ENCODE data around the gene RUNX2.

The RUNX2 gene

DNA sequence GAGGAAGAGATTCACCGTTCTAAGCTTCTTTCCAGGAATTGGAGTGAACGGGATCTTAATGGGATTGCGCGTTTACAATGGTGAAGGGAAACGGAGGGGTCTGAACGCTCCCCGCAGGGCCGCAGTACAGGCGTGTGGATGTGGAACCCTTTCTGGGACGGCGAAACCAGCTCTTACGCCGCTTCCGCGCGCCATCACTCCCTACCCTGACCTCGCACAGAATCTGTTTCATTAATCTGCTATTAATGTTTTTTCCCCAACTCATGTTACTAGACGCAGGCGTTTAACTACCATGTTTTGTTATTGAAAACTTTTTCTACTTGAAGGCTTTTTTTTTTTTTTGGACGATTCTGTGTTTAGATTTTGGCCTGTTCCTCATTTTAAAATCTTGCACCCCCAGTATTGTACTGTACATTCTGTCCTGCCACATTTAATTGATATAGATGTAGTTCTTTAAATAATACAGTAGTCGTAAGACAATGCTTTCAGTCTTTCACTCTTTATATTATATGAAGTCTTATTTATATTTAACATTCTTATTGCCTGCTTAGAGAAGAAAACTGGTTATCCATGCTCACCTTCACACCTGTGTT, 50.3 kb downstream of the RUNX2 start:
- Histone ChIP-seq H3K4me1 (ENCODE audit: control insufficient read depth in 1 of 2, insufficient read depth in 2 of 2, low read length in 2 of 2) (no peaks in the 10 kb centered on the region), H3K18ac (ENCODE audit: low read length) (peak overlapping the region; percentile 87), H3K4me3 (ENCODE audit: low read depth, low read length) (peak overlapping the region; percentile 63), H3K9me3 (ENCODE audit: insufficient read depth, low read depth, low read length) (no peaks in the 10 kb centered on the region), H3K79me1 (ENCODE audit: low read length) (peaks cover 12% of the 10 kb centered on the region), H3K79me2 (ENCODE audit: control insufficient read depth, insufficient read depth, low read length, poor library complexity) (peaks cover 6% of the 10 kb centered on the region), H2BK5ac (ENCODE audit: low read depth, low read length, poor library complexity) (peak overlapping the region; percentile 89), H4K8ac (ENCODE audit: low read depth, low read length) (peak overlapping the region; percentile 96), H2BK120ac (ENCODE audit: insufficient read depth, low read length, poor library complexity) (peak overlapping the region; percentile 94), H2AK5ac (ENCODE audit: low read length) (no peak overlapping the region), H3K23ac (ENCODE audit: low read length) (no peak overlapping the region), H3K27ac (ENCODE audit: low read depth, low read length) (peak overlapping the region; percentile 79), H4K91ac (ENCODE audit: low read depth, low read length) (peak overlapping the region; percentile 88), H4K12ac (ENCODE audit: low read depth, low read length) (peak overlapping the region; percentile 95), H3K4me2 (ENCODE audit: low read length) (peak overlapping the region; percentile 95), H3K4ac (ENCODE audit: low read depth, low read length) (peak overlapping the region; percentile 92), H3K14ac (ENCODE audit: low read length) (peak overlapping the region; percentile 82), H3K9ac (ENCODE audit: low read length) (peak overlapping the region; percentile 82), H3K36me3 (ENCODE audit: control insufficient read depth in 1 of 2, insufficient read depth in 2 of 2, low read length in 2 of 2) (no peaks in the 10 kb centered on the region), H2BK12ac (ENCODE audit: low read length) (no peak overlapping the region), H2AFZ (ENCODE audit: insufficient read depth, low read length, poor library complexity) (peak overlapping the region; percentile 78), H3K27me3 (ENCODE audit: insufficient read depth, low read length) (no peaks in the 10 kb centered on the region)
- DNase-seq, result peak in 1 of 2 donors; percentile 10
- no CpG with 5 or more reads among the region's 21 CpGs for WGBS (ENCODE audit: extremely low coverage, insufficient coverage, insufficient read length)

DNA sequence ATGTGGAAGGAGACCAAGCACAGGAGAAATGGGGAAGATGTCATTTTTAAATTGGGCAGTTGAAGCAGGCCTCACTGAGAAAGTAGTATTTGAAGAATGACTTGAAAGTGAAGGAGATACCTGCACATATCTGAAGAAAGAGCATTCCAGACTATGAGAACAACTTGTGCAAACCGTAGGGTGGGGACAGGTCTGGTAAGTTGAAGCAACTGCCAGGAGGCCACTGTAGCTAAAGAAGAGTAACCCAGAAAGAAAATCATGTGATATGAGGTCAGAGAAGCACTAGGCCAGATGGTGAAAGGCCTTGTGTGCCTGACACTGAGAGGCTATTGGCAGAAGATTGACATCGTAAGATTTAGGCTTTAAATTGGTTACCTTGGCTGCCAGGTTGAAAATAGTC, 54.3 kb downstream of the RUNX2 start:
- Histone ChIP-seq H3K4me2 (ENCODE audit: low read length) (no peak overlapping the region), H3K4ac (ENCODE audit: low read depth, low read length) (no peak overlapping the region), H3K27me3 (ENCODE audit: insufficient read depth, low read length) (no peaks in the 10 kb centered on the region), H3K36me3 (ENCODE audit: control insufficient read depth in 1 of 2, insufficient read depth in 2 of 2, low read length in 2 of 2) (no peaks in the 10 kb centered on the region), H4K12ac (ENCODE audit: low read depth, low read length) (no peak overlapping the region), H2AFZ (ENCODE audit: insufficient read depth, low read length, poor library complexity) (no peak overlapping the region), H2BK120ac (ENCODE audit: insufficient read depth, low read length, poor library complexity) (no peak overlapping the region), H3K23ac (ENCODE audit: low read length) (no peak overlapping the region), H2AK5ac (ENCODE audit: low read length) (no peak overlapping the region), H4K8ac (ENCODE audit: low read depth, low read length) (no peak overlapping the region), H3K18ac (ENCODE audit: low read length) (no peak overlapping the region), H3K79me1 (ENCODE audit: low read length) (peaks cover 7% of the 10 kb centered on the region), H2BK12ac (ENCODE audit: low read length) (no peak overlapping the region), H3K9ac (ENCODE audit: low read length) (no peak overlapping the region), H3K79me2 (ENCODE audit: control insufficient read depth, insufficient read depth, low read length, poor library complexity) (peaks cover 6% of the 10 kb centered on the region), H2BK5ac (ENCODE audit: low read depth, low read length, poor library complexity) (no peak overlapping the region), H3K27ac (ENCODE audit: low read depth, low read length) (no peak overlapping the region), H3K4me1 (ENCODE audit: control insufficient read depth in 1 of 2, insufficient read depth in 2 of 2, low read length in 2 of 2) (peaks cover 0 to 2% of the 10 kb centered on the region in 2 experiments), H3K9me3 (ENCODE audit: insufficient read depth, low read depth, low read length) (no peaks in the 10 kb centered on the region), H3K4me3 (ENCODE audit: low read depth, low read length) (no peak overlapping the region), H4K91ac (ENCODE audit: low read depth, low read length) (no peak overlapping the region), H3K14ac (ENCODE audit: low read length) (no peak overlapping the region)
- DNase-seq, result peak; percentile 76 to 86
- no CpG with 5 or more reads among the region's 2 CpGs for WGBS (ENCODE audit: extremely low coverage, insufficient coverage, insufficient read length)

DNA sequence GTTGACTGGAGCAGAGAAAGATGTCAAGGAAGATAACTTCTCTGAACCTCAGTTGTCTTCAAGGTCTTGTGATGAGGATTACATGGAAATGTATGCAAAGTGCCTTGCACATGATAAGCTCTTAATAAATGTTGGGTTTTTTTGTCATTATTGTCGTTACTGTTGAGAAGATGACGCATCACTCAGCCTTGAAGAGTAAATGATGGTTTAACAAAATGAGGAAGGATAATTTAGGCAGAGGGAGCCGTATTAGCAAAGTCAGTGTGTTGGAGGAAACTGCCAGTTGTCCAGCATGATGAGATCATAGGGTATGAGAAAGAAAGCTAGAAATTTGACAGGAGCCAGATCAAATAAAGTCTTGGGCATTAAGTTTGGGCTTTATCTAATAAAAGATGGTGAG, 58.4 kb downstream of the RUNX2 start:
- no peak overlapping the region for H2AFZ ChIP-seq (ENCODE audit: insufficient read depth, low read length, poor library complexity)
- H3K4me2 ChIP-seq (ENCODE audit: low read length), result no peak overlapping the region
- no peak overlapping the region for H3K27ac ChIP-seq (ENCODE audit: low read depth, low read length)
- no peak for DNase-seq
- H4K91ac ChIP-seq (ENCODE audit: low read depth, low read length), result no peak overlapping the region
- no peaks in the 10 kb centered on the region for H3K79me2 ChIP-seq (ENCODE audit: control insufficient read depth, insufficient read depth, low read length, poor library complexity)
- H3K14ac ChIP-seq (ENCODE audit: low read length), result no peak overlapping the region
- H3K27me3 ChIP-seq (ENCODE audit: insufficient read depth, low read length), result no peaks in the 10 kb centered on the region
- H3K36me3 ChIP-seq (ENCODE audit: control insufficient read depth in 1 of 2, insufficient read depth in 2 of 2, low read length in 2 of 2), result no peaks in the 10 kb centered on the region
- no peak overlapping the region for H2AK5ac ChIP-seq (ENCODE audit: low read length)
- no peak overlapping the region for H3K4me3 ChIP-seq (ENCODE audit: low read depth, low read length)
- no peak overlapping the region for H3K18ac ChIP-seq (ENCODE audit: low read length)
- no peak overlapping the region for H4K8ac ChIP-seq (ENCODE audit: low read depth, low read length)
- no peak overlapping the region for H2BK5ac ChIP-seq (ENCODE audit: low read depth, low read length, poor library complexity)
- no peaks in the 10 kb centered on the region for H3K9me3 ChIP-seq (ENCODE audit: insufficient read depth, low read depth, low read length)
- H3K9ac ChIP-seq (ENCODE audit: low read length), result no peak overlapping the region
- H2BK120ac ChIP-seq (ENCODE audit: insufficient read depth, low read length, poor library complexity), result no peak overlapping the region
- no peak overlapping the region for H3K4ac ChIP-seq (ENCODE audit: low read depth, low read length)
- H3K4me1 ChIP-seq (ENCODE audit: control insufficient read depth in 1 of 2, insufficient read depth in 2 of 2, low read length in 2 of 2), result peaks cover 0 to 2% of the 10 kb centered on the region in 2 experiments
- no peak overlapping the region for H2BK12ac ChIP-seq (ENCODE audit: low read length)
- H3K23ac ChIP-seq (ENCODE audit: low read length), result no peak overlapping the region
- H4K12ac ChIP-seq (ENCODE audit: low read depth, low read length), result no peak overlapping the region
- WGBS (ENCODE audit: extremely low coverage, insufficient coverage, insufficient read length), result no CpG with 5 or more reads among the region's 3 CpGs
- H3K79me1 ChIP-seq (ENCODE audit: low read length), result no peaks in the 10 kb centered on the region

DNA sequence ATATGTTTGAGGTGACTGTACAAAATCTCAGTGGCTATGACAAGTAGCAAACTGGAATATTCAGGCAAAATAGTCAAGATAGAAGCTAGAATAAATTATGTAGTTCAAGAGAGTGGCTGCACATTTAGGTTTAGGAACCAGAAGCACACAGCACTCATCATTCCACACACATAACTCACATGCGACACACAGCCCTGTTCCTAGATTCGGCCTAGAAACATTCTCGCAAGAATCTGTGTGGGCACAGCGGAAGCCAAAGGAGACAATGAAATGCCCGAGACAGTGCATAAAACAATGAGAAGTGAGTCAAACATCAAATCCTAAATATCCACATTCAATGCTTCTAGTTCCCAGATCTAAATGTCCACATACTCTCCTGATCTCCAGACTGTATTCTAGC, 59.1 kb downstream of the RUNX2 start:
- WGBS (ENCODE audit: extremely low coverage, insufficient coverage, insufficient read length), result no CpG with 5 or more reads among the region's 5 CpGs
- Histone ChIP-seq H3K9me3 (ENCODE audit: insufficient read depth, low read depth, low read length) (no peaks in the 10 kb centered on the region), H3K14ac (ENCODE audit: low read length) (no peak overlapping the region), H2BK5ac (ENCODE audit: low read depth, low read length, poor library complexity) (no peak overlapping the region), H3K4me3 (ENCODE audit: low read depth, low read length) (no peak overlapping the region), H2AK5ac (ENCODE audit: low read length) (no peak overlapping the region), H3K23ac (ENCODE audit: low read length) (no peak overlapping the region), H3K4me1 (ENCODE audit: control insufficient read depth in 1 of 2, insufficient read depth in 2 of 2, low read length in 2 of 2) (peaks cover 0 to 2% of the 10 kb centered on the region in 2 experiments), H3K27ac (ENCODE audit: low read depth, low read length) (no peak overlapping the region), H4K91ac (ENCODE audit: low read depth, low read length) (no peak overlapping the region), H3K27me3 (ENCODE audit: insufficient read depth, low read length) (no peaks in the 10 kb centered on the region), H3K36me3 (ENCODE audit: control insufficient read depth in 1 of 2, insufficient read depth in 2 of 2, low read length in 2 of 2) (no peaks in the 10 kb centered on the region), H2BK12ac (ENCODE audit: low read length) (no peak overlapping the region), H3K4ac (ENCODE audit: low read depth, low read length) (no peak overlapping the region), H4K12ac (ENCODE audit: low read depth, low read length) (no peak overlapping the region), H2BK120ac (ENCODE audit: insufficient read depth, low read length, poor library complexity) (no peak overlapping the region), H3K4me2 (ENCODE audit: low read length) (no peak overlapping the region), H4K8ac (ENCODE audit: low read depth, low read length) (no peak overlapping the region), H3K79me1 (ENCODE audit: low read length) (no peaks in the 10 kb centered on the region), H3K79me2 (ENCODE audit: control insufficient read depth, insufficient read depth, low read length, poor library complexity) (no peaks in the 10 kb centered on the region), H3K9ac (ENCODE audit: low read length) (no peak overlapping the region), H3K18ac (ENCODE audit: low read length) (no peak overlapping the region), H2AFZ (ENCODE audit: insufficient read depth, low read length, poor library complexity) (no peak overlapping the region)
- DNase-seq, result peak; percentile 11 to 50

Data from trophoblast cell (in vitro differentiated cells and primary cell).